GM12865 (cell line): Measurements from ENCODE around the gene AHNAK.

Experiments used
- DNase-seq: peaks from one replicate; pipeline ENCODE4 v3.0.0; 2010; ENCODE audit warnings: low read depth
- H3K4me3 ChIP-seq: 2 replicates; pipeline ENCODE4 v1.5.1; 2011; ENCODE audit warnings: mild to moderate bottlenecking, low read depth, low read length, control low read depth
- TF ChIP-seq, protein P1 (sequence below): IDR thresholded peaks from 2 replicates; pipeline ENCODE4 v1.5.1; 2011; ENCODE audit warnings: low read length, control low read depth, low read depth, inconsistent platforms; ENCODE audit not compliant: insufficient read depth; ENCODE audit errors: missing control alignments

The AHNAK gene

DNA sequence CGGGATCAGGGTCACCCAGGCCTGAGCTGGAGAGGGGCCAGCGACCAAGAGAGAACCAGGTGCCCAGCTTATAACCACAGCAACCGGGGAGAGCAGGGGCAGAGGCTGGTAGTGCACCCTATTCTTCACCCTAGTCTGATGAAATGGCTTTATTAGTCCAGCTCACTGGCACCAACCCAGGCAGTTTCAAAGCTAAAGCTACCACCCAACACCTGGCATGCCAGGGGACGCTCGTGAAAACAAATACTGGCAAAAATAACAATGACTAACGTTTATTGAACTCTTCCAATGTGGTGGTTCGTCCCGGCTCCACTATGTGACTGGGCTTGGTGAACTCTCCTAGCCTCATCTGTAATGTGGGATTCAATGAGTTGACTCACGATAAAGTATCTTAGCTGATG, 97.2 kb downstream of the AHNAK start:
- H3K4me3 ChIP-seq: no peak overlapping the region
- TF ChIP-seq, protein P1, sequence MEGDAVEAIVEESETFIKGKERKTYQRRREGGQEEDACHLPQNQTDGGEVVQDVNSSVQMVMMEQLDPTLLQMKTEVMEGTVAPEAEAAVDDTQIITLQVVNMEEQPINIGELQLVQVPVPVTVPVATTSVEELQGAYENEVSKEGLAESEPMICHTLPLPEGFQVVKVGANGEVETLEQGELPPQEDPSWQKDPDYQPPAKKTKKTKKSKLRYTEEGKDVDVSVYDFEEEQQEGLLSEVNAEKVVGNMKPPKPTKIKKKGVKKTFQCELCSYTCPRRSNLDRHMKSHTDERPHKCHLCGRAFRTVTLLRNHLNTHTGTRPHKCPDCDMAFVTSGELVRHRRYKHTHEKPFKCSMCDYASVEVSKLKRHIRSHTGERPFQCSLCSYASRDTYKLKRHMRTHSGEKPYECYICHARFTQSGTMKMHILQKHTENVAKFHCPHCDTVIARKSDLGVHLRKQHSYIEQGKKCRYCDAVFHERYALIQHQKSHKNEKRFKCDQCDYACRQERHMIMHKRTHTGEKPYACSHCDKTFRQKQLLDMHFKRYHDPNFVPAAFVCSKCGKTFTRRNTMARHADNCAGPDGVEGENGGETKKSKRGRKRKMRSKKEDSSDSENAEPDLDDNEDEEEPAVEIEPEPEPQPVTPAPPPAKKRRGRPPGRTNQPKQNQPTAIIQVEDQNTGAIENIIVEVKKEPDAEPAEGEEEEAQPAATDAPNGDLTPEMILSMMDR: no peak
- DNase-seq: no peak

DNA sequence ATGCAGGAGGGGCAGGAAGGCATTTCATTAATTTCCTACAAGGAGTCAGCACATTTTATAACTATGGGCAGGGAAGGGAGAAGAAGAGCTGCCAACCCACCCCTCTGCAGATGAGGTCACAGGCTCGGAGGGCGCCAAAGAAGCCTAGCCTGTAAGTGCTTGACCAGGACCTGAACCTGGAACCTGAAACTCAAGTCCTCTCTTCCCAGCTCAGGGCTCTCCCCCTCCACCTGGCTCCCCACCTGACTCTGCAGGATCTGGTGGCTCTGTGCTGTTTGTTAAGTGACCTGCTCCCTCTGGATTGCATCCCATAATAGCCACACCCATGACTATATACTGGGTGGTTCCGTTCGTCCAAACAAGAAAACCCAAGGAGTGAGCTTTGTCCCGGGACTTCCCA, 100.5 kb downstream of the AHNAK start:
- DNase-seq: no peak
- TF ChIP-seq, protein P1: no peak
- H3K4me3 ChIP-seq: no peak overlapping the region

DNA sequence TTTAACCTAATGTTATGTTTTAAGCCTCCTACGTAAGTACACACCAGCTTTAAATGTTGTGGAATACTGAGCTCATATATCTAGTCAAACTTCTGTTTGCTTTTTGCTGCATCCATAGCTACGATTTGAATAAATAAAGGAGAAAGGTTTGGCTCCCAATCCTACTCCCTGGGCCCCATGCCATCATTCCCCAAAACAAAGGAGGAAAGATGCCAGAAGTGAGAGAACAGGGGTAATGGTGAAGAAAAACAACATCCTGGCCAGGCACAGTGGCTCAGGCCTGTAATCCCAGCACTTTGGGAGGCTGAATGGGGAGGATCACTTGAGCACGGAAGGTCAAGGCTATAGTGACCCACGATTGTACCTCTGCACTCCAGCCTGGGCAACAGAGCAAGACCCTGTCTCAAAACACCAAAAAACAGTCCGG, 101.3 kb downstream of the AHNAK start:
- TF ChIP-seq, protein P1: no peak
- DNase-seq: no peak
- H3K4me3 ChIP-seq: no peak overlapping the region

DNA sequence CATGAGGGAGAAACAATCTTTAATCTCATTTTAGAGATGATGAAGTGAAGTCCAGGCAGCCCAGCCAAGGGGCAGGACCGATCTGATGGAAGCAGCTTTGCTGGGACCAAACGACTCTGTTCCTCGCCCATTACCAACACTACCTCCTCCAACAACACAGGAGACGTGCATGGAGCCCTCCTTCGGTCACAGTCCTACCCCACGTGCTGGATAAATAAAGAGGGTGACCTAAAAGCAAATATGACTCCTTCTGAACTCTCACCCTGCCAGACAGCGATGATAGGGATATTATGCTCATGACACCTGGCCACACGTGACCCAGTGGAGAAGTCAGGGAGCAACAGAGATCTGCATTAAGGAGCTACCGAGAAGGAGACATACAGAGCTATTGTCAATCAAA, 101.8 kb downstream of the AHNAK start:
- DNase-seq: no peak
- peak overlapping the region; percentile 47 for H3K4me3 ChIP-seq
- TF ChIP-seq, protein P1: no peak

DNA sequence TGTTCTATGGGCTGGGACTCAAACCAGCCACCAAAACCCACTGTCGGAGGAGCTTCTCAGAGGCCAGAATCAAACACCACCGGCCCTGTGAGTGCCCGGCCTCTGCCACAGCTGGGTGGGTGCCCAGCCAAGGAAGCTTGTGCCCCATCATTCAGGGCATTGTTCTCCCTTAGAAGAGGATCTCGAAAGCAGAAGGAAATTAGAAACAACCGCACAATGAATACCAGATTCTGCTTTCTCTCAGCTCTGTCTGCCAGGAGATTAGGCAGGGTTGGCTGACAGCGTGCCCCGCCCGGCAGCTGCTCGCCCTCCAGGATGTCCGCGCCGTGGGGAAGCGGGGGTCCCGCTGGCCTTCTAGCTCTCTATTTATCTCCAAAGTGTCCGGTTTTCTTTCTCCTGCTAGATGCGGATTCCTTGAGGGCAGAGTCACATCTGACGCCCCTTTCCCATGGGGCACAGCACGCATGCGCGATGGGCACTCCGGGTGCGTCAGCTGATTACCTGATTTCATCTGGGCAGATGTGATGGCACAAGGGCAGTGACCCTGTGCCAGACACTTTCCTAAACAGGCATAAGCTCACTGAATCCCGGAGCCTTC, 102.3 kb downstream of the AHNAK start:
- TF ChIP-seq, protein P1: no peak
- peak; percentile 37 for DNase-seq
- peak overlapping the region; percentile 47 for H3K4me3 ChIP-seq

DNA sequence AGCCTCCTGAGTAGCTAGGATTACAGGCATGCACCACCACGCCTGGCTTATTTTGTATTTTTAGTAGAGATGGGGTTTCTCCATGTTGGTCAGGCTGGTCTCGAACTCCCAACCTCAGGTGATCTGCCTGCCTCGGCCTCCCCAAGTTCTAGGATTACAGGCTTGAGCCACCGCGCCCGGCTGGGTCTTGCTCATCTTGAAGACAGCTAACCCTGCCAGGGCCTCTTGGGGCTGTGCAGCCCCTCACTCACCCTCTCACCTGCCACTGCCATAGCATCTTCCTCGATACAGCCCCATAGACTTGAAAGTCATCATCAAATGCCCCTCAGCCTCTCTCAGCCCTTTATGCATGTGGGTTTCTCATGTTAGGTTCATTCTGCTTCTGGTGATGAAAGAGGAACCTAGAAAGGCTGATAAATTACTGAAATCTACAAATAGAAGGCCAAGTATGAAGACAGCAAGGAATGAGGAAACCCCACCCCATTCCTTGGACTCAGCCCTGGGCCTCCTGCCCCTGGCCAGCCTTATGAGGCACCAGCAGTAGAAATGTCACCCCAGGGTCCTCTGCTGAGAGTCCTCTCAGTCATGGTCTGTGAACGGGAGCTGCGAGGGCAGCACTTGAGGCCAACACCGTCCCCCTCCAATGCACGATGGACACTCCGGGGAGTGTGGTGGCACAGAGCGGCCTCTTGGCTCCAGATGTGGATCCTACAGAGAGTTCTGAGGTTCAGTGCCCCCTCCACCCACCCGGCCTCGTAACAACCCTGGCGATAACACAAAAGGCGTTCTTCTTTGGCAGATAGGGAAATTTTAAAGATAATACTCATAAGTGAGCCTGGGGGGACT, 103.0 kb downstream of the AHNAK start:
- peak overlapping the region; percentile 47 for H3K4me3 ChIP-seq
- DNase-seq: no peak
- TF ChIP-seq, protein P1: no peak
